HepG2 (cell line): ENCODE data around the gene CEMP1. TPM values are rescaled to one million over a fixed set of nuclear protein-coding genes. Genes with fewer than 3 reads are reported as not detected.
A peak's percentile ranks its signal among the peaks of the same experiment; 100 is the strongest.

ENCODE experiments used
- BCLAF1 ChIP-seq: fragments of 450-650 bp; IDR thresholded peaks from 2 replicates; pipeline ENCODE4 v1.6.1; 2017; ENCODE audit warnings: mild to moderate bottlenecking
- ELF1 ChIP-seq: sonication (generic); formaldehyde crosslinking; IDR thresholded peaks from 2 replicates; pipeline ENCODE4 v1.4.0; 2020; ENCODE audit warnings: missing genetic modification reagents
- ERF ChIP-seq: IDR thresholded peaks from 2 replicates; pipeline ENCODE4 v1.6.1; 2018; ENCODE audit warnings: missing biosample characterization, missing genetic modification reagents
- GABPA ChIP-seq, 2 experiments: IDR thresholded peaks; 2 replicates each; pipeline ENCODE4 v1.6.1; 2011 to 2016; ENCODE audit warnings: low read depth in 2 of 2, low read length in 1 of 2, missing biosample characterization in 1 of 2, missing genetic modification characterization in 1 of 2
- HDAC1 ChIP-seq: sonication (generic); formaldehyde crosslinking; IDR thresholded peaks from 2 replicates; pipeline ENCODE4 v1.5.1; 2020; ENCODE audit warnings: mild to moderate bottlenecking, missing genetic modification reagents
- JARID2 ChIP-seq: sonication (generic); formaldehyde crosslinking; IDR thresholded peaks from 2 replicates; pipeline ENCODE4 v1.8.1; 2023; ENCODE audit warnings: missing genetic modification reagents, inconsistent platforms; ENCODE audit not compliant: insufficient replicate concordance
- JDP2 ChIP-seq: sonication (generic); formaldehyde crosslinking; IDR thresholded peaks from 2 replicates; pipeline ENCODE4 v1.8.1; 2022; ENCODE audit warnings: missing genetic modification reagents, borderline replicate concordance
- MIXL1 ChIP-seq: IDR thresholded peaks from 2 replicates; pipeline ENCODE4 v1.6.1; 2016
- NFIB ChIP-seq: sonication (generic); formaldehyde crosslinking; IDR thresholded peaks from 2 replicates; pipeline ENCODE4 v1.9.0; 2021; ENCODE audit warnings: missing genetic modification reagents, mild to moderate bottlenecking, borderline replicate concordance
- PLRG1 ChIP-seq: fragments of 450-650 bp; conservative IDR thresholded peaks from 2 replicates; pipeline ENCODE4 v1.6.1; 2016
- PRPF4 ChIP-seq: fragments of 200-400 bp; formaldehyde crosslinking; IDR thresholded peaks from 2 replicates; pipeline ENCODE4 v1.6.1; 2016; ENCODE audit warnings: low read length, low read depth; ENCODE audit not compliant: poor library complexity, severe bottlenecking
- SAP130 ChIP-seq: IDR thresholded peaks from 2 replicates; pipeline ENCODE4 v1.6.1; 2016; ENCODE audit warnings: low read depth
- ZBTB21 ChIP-seq: sonication (generic); formaldehyde crosslinking; IDR thresholded peaks from 2 replicates; pipeline ENCODE4 v1.4.0; 2020; ENCODE audit warnings: missing genetic modification reagents
- ZBTB7A ChIP-seq: sonication (generic); formaldehyde crosslinking; IDR thresholded peaks from 2 replicates; pipeline ENCODE4 v1.8.0; 2022; ENCODE audit warnings: mild to moderate bottlenecking, missing genetic modification reagents
- ZKSCAN8 ChIP-seq: IDR thresholded peaks from 2 replicates; pipeline ENCODE4 v1.6.1; 2016; ENCODE audit warnings: borderline replicate concordance, missing genetic modification reagents, missing compliant biosample characterization
- ZNF12 ChIP-seq: sonication (generic); formaldehyde crosslinking; IDR thresholded peaks from 2 replicates; pipeline ENCODE4 v1.5.0; 2020; ENCODE audit warnings: missing genetic modification reagents
- ZNF256 ChIP-seq: sonication (generic); formaldehyde crosslinking; conservative IDR thresholded peaks from 2 replicates; pipeline ENCODE4 v1.4.0; 2020; ENCODE audit warnings: missing genetic modification reagents
- ZNF275 ChIP-seq: sonication (generic); formaldehyde crosslinking; IDR thresholded peaks from 2 replicates; pipeline ENCODE4 v1.8.0; 2022; ENCODE audit warnings: missing genetic modification reagents, mild to moderate bottlenecking, inconsistent platforms, borderline replicate concordance
- ZNF282 ChIP-seq: fragments of 450-650 bp; IDR thresholded peaks from 2 replicates; pipeline ENCODE4 v1.6.1; 2018; ENCODE audit not compliant: partially characterized antibody
- ZNF33A ChIP-seq: sonication (generic); formaldehyde crosslinking; IDR thresholded peaks from 2 replicates; pipeline ENCODE4 v1.5.1; 2020; ENCODE audit warnings: missing genetic modification reagents, mild to moderate bottlenecking, moderate library complexity, borderline replicate concordance
- ZNF562 ChIP-seq: sonication (generic); formaldehyde crosslinking; IDR thresholded peaks from 2 replicates; pipeline ENCODE4 v1.8.0; 2022; ENCODE audit warnings: missing genetic modification reagents, borderline replicate concordance
- ZNF574 ChIP-seq: sonication (generic); formaldehyde crosslinking; IDR thresholded peaks from 2 replicates; pipeline ENCODE4 v1.4.0; 2020; ENCODE audit warnings: missing genetic modification reagents
- ZNF891 ChIP-seq: sonication (generic); formaldehyde crosslinking; IDR thresholded peaks from 2 replicates; pipeline ENCODE4 v1.5.0; 2020; ENCODE audit warnings: mild to moderate bottlenecking, missing genetic modification reagents
- polyA plus RNA-seq, 8 experiments: library from polyadenylated mRNA; depleted of rRNA in 3 of 8; stranded (reverse) in 7 of 8; unstranded in 1 of 8; fragments of >200 nt; fragmentation: Illumina TruSeq in 4 of 8; extraction: Trizol in 4 of 8; gene quantifications; 2 replicates each; pipeline versions ENCODE4 v1.2.1 to v1.2.3, GENCODE V29; 2011 to 2016; ENCODE audit warnings: low read depth in 4 of 8, missing spikeins in 1 of 8, mixed read lengths in 1 of 8; ENCODE audit not compliant: insufficient read depth in 1 of 8
- total RNA-seq, 5 experiments: library from RNA; depleted of rRNA; stranded (reverse); fragments of >200 nt; fragmentation: Illumina TruSeq; extraction: Trizol; gene quantifications; 2 replicates each; pipeline ENCODE4 v1.2.3, GENCODE V29; 2016; ENCODE audit warnings: low read depth in 1 of 5

Gene CEMP1
- total and polyA plus RNA-seq, 2 of the 13 experiments (the other 11 are each of a cell fraction or from before 2014, with no cell fraction given): not detected

- TF ChIP-seq ZBTB7A (CRISPR knock-in tag) (no peak), PRPF4 (no peak), JDP2 (no peak), ZKSCAN8 (CRISPR knock-in tag) (no peak), ZNF891 (no peak), GABPA (IDR thresholded peaks at IDR 0.05; ENCODE audit: low read depth, low read length) (no peak), GABPA (CRISPR knock-in tag; IDR thresholded peaks at IDR 0.05; ENCODE audit: low read depth) (peak; percentile 66), ZNF33A (CRISPR knock-in tag) (no peak), ERF (CRISPR knock-in tag) (no peak), ZNF275 (CRISPR knock-in tag) (no peak), NFIB (no peak), ZBTB21 (CRISPR knock-in tag) (no peak), JARID2 (CRISPR knock-in tag) (no peak), HDAC1 (CRISPR knock-in tag) (0 out of 2 replicates have a peak, but pooled peaks have one; percentile 32), PLRG1 (no peak), ZNF12 (CRISPR knock-in tag) (no peak), BCLAF1 (no peak), MIXL1 (CRISPR knock-in tag) (no peak), ELF1 (CRISPR knock-in tag) (peak; percentile 18; the same call in 1 of the 2 replicates), ZNF574 (CRISPR knock-in tag) (no peak), ZNF562 (CRISPR knock-in tag) (no peak), ZNF256 (CRISPR knock-in tag) (no peak), ZNF282 (no peak), SAP130 (CRISPR knock-in tag) (peak; percentile 75)
Measured at GRCh38 chr16:2516391-2517240, 14.6 kb downstream of the CEMP1 start (continued).
